ENCODE data around the gene INSYN2B. TPM values are rescaled to one million over a fixed set of nuclear protein-coding genes. Genes with fewer than 3 reads are reported as not detected.

The INSYN2B gene
- total and polyA plus RNA-seq, 2 experiments from 2014 or later = not detected

DNA sequence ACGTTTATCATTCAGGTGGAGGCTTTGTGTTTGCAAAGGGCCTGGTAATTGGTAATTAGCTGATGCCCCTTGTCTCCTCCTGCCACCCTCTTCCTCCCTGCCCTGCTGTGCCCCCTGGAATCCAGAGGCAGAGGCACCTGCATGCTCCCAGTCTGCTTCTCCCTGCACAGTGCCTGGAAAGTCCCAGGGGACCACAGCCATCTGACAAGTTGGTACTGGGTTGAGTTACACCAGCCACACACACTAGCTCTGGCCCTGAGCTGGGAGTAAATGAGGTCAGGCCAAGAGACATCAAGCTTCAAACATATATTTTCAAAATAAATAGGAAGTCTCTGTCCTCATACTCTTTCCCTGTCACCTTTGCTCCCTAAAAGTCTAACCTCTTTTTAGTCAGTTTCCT, 56.3 kb downstream of the INSYN2B start:
- Histone ChIP-seq H2AFZ (no peak overlapping the region), H3K27ac (ENCODE audit: low read depth) (no peak overlapping the region), H4K20me1 (replicated peaks; ENCODE audit: insufficient read depth) (no peaks in the 10 kb centered on the region), H3F3A (replicated peaks; ENCODE audit: low read depth) (no peaks in the 10 kb centered on the region), H3K4me1 (ENCODE audit: insufficient read depth) (no peaks in the 10 kb centered on the region; the same call in 1 of the 2 replicates), H3K27me3 (ENCODE audit: insufficient read depth) (no peaks in the 10 kb centered on the region), H3K79me2 (replicated peaks; ENCODE audit: insufficient read depth) (no peaks in the 10 kb centered on the region), H3K9me2 (ENCODE audit: insufficient read depth) (no peaks in the 10 kb centered on the region), H3K36me3 (ENCODE audit: insufficient read depth) (no peaks in the 10 kb centered on the region), H3K4me3 (no peak overlapping the region), H3K4me2 (no peak overlapping the region)
- Mint-ChIP-seq H3K36me3 (ENCODE audit: low read depth) (no peaks in the 10 kb centered on the region), H3K4me1 (peaks cover 11% of the 10 kb centered on the region), H3K27ac (no peak overlapping the region), H3K4me3 (no peak overlapping the region), H3K27me3 (ENCODE audit: insufficient read depth, low read depth, poor library complexity) (peaks cover 4% of the 10 kb centered on the region), H3K9me3 (no peaks in the 10 kb centered on the region)
- ATAC-seq (no peak), DNase-seq (ENCODE audit: low spot score) (no peak)
- TF ChIP-seq, protein P1, sequence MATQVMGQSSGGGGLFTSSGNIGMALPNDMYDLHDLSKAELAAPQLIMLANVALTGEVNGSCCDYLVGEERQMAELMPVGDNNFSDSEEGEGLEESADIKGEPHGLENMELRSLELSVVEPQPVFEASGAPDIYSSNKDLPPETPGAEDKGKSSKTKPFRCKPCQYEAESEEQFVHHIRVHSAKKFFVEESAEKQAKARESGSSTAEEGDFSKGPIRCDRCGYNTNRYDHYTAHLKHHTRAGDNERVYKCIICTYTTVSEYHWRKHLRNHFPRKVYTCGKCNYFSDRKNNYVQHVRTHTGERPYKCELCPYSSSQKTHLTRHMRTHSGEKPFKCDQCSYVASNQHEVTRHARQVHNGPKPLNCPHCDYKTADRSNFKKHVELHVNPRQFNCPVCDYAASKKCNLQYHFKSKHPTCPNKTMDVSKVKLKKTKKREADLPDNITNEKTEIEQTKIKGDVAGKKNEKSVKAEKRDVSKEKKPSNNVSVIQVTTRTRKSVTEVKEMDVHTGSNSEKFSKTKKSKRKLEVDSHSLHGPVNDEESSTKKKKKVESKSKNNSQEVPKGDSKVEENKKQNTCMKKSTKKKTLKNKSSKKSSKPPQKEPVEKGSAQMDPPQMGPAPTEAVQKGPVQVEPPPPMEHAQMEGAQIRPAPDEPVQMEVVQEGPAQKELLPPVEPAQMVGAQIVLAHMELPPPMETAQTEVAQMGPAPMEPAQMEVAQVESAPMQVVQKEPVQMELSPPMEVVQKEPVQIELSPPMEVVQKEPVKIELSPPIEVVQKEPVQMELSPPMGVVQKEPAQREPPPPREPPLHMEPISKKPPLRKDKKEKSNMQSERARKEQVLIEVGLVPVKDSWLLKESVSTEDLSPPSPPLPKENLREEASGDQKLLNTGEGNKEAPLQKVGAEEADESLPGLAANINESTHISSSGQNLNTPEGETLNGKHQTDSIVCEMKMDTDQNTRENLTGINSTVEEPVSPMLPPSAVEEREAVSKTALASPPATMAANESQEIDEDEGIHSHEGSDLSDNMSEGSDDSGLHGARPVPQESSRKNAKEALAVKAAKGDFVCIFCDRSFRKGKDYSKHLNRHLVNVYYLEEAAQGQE (IDR thresholded peaks at IDR 0.05; ENCODE audit: unreplicated experiment) = no peak
- TF ChIP-seq ZNF331 (CRISPR knock-in tag; IDR thresholded peaks at IDR 0.05; ENCODE audit: low read depth) (no peak), STAT1 (IDR thresholded peaks at IDR 0.05; ENCODE audit: unreplicated experiment) (no peak), CREB1 (CRISPR knock-in tag; IDR thresholded peaks at IDR 0.05; ENCODE audit: low read depth) (no peak), JUNB (IDR thresholded peaks at IDR 0.05; ENCODE audit: unreplicated experiment) (no peak), EZH2phosphoT487 (IDR thresholded peaks at IDR 0.05; ENCODE audit: unreplicated experiment) (no peak), EZH2 (IDR thresholded peaks at IDR 0.05; ENCODE audit: low read depth, unreplicated experiment) (no peak), NANOG (IDR thresholded peaks at IDR 0.05; ENCODE audit: borderline replicate concordance) (no peak), POLR2AphosphoS5 (IDR thresholded peaks at IDR 0.05; ENCODE audit: low read depth) (no peak), ZNF114 (CRISPR knock-in tag; IDR thresholded peaks at IDR 0.05) (no peak)
- TF ChIP-seq, protein P2, sequence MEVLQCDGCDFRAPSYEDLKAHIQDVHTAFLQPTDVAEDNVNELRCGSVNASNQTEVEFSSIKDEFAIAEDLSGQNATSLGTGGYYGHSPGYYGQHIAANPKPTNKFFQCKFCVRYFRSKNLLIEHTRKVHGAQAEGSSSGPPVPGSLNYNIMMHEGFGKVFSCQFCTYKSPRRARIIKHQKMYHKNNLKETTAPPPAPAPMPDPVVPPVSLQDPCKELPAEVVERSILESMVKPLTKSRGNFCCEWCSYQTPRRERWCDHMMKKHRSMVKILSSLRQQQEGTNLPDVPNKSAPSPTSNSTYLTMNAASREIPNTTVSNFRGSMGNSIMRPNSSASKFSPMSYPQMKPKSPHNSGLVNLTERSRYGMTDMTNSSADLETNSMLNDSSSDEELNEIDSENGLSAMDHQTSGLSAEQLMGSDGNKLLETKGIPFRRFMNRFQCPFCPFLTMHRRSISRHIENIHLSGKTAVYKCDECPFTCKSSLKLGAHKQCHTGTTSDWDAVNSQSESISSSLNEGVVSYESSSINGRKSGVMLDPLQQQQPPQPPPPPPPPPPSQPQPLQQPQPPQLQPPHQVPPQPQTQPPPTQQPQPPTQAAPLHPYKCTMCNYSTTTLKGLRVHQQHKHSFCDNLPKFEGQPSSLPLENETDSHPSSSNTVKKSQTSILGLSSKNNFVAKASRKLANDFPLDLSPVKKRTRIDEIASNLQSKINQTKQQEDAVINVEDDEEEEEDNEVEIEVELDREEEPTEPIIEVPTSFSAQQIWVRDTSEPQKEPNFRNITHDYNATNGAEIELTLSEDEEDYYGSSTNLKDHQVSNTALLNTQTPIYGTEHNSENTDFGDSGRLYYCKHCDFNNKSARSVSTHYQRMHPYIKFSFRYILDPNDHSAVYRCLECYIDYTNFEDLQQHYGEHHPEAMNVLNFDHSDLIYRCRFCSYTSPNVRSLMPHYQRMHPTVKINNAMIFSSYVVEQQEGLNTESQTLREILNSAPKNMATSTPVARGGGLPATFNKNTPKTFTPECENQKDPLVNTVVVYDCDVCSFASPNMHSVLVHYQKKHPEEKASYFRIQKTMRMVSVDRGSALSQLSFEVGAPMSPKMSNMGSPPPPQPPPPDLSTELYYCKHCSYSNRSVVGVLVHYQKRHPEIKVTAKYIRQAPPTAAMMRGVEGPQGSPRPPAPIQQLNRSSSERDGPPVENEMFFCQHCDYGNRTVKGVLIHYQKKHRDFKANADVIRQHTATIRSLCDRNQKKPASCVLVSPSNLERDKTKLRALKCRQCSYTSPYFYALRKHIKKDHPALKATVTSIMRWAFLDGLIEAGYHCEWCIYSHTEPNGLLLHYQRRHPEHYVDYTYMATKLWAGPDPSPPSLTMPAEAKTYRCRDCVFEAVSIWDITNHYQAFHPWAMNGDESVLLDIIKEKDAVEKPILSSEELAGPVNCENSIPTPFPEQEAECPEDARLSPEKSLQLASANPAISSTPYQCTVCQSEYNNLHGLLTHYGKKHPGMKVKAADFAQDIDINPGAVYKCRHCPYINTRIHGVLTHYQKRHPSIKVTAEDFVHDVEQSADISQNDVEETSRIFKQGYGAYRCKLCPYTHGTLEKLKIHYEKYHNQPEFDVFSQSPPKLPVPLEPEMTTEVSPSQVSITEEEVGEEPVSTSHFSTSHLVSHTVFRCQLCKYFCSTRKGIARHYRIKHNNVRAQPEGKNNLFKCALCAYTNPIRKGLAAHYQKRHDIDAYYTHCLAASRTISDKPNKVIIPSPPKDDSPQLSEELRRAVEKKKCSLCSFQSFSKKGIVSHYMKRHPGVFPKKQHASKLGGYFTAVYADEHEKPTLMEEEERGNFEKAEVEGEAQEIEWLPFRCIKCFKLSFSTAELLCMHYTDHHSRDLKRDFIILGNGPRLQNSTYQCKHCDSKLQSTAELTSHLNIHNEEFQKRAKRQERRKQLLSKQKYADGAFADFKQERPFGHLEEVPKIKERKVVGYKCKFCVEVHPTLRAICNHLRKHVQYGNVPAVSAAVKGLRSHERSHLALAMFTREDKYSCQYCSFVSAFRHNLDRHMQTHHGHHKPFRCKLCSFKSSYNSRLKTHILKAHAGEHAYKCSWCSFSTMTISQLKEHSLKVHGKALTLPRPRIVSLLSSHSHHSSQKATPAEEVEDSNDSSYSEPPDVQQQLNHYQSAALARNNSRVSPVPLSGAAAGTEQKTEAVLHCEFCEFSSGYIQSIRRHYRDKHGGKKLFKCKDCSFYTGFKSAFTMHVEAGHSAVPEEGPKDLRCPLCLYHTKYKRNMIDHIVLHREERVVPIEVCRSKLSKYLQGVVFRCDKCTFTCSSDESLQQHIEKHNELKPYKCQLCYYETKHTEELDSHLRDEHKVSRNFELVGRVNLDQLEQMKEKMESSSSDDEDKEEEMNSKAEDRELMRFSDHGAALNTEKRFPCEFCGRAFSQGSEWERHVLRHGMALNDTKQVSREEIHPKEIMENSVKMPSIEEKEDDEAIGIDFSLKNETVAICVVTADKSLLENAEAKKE (CRISPR knock-in tag; IDR thresholded peaks at IDR 0.05) = no peak
- TF ChIP-seq, protein P3, sequence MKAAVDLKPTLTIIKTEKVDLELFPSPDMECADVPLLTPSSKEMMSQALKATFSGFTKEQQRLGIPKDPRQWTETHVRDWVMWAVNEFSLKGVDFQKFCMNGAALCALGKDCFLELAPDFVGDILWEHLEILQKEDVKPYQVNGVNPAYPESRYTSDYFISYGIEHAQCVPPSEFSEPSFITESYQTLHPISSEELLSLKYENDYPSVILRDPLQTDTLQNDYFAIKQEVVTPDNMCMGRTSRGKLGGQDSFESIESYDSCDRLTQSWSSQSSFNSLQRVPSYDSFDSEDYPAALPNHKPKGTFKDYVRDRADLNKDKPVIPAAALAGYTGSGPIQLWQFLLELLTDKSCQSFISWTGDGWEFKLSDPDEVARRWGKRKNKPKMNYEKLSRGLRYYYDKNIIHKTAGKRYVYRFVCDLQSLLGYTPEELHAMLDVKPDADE (IDR thresholded peaks at IDR 0.05) = no peak
- TF ChIP-seq, protein P4, sequence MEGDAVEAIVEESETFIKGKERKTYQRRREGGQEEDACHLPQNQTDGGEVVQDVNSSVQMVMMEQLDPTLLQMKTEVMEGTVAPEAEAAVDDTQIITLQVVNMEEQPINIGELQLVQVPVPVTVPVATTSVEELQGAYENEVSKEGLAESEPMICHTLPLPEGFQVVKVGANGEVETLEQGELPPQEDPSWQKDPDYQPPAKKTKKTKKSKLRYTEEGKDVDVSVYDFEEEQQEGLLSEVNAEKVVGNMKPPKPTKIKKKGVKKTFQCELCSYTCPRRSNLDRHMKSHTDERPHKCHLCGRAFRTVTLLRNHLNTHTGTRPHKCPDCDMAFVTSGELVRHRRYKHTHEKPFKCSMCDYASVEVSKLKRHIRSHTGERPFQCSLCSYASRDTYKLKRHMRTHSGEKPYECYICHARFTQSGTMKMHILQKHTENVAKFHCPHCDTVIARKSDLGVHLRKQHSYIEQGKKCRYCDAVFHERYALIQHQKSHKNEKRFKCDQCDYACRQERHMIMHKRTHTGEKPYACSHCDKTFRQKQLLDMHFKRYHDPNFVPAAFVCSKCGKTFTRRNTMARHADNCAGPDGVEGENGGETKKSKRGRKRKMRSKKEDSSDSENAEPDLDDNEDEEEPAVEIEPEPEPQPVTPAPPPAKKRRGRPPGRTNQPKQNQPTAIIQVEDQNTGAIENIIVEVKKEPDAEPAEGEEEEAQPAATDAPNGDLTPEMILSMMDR (conservative IDR thresholded peaks at IDR 0.05; ENCODE audit: low read depth in 2 of 2) = no peak
